HG02870 (cell line): Measurements from ENCODE around the gene SRCIN1.
"Not testable (repeated sequence)": the region's sequence is repeated elsewhere in the genome, so short reads cannot be mapped to it uniquely, and the experiment has no call there.

ENCODE experiments used
- ATAC-seq: cut with Tn5 transposase; IDR thresholded peaks from one replicate; pipeline ENCODE4 v1.9.1; 2021; ENCODE audit warnings: mild to moderate bottlenecking, moderate library complexity; ENCODE audit not compliant: unreplicated experiment

The SRCIN1 gene

GRCh38 chr17:38550661-38551060, 55.1 kb downstream of the SRCIN1 start:
- no peak for ATAC-seq

DNA sequence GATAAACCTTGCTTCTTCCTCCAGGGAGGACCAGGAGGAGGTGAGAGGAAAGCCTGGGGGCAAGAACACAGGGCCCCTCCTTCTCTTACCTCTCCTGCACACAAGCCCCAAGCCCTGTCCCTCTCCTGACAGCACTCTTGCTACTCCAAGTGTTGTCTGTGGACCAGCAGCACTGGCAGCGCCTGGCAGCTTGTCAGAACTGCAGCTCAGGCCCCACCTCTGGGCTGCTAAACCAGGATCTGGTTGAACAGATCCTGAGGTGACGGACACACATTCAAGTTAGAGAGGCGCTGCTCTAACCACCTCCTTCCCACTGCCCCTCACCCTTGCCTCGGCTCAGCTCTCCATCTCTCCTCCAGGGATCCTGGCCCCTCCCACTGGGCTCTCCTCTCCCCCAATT, 56.5 kb downstream of the SRCIN1 start:
- ATAC-seq, result no peak

- ATAC-seq, result no peak
Observed at GRCh38 chr17:38547444-38547843, 58.3 kb downstream of the SRCIN1 start.

DNA sequence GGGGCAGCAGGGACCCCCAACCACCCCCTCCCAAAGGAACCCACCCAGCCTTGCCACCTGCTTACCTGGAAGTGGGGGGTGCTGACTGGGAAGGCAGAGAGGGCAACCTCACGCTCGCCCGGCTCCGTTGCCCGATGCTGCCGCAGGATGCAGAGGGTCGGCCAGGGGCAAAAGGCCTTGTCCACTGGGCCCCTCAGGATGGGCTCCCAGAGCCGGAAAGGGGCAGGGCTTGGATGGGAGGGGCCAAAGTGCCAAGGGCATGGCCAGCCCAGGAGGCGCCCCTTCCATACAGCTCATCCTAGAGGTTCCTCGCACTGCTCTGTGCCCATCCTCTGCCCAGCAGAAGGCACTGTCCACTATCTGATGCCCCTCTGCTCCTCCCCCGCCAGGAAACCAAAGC, 59.4 kb downstream of the SRCIN1 start:
- no peak for ATAC-seq

- no peak for ATAC-seq
Observed at GRCh38 chr17:38545531-38546225, 60.1 kb downstream of the SRCIN1 start.

DNA sequence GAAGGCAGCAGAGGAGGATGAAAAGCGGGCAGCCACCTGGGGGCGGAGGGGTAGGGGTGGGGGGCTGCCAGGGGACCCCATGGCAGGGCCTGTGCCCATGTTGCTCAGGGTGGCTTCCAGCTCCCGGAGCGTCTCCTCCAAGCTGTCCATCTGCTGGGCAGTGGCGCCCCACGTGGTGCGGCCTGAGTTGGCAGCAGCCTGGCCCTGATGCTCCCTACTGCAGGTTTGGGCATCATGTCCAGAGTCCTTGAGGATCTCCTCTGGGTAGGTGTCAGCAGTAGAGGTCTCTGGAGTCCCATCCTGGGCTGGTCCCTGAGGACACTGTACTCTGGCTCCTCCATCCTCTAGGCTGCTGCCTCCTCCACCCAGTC, 60.9 kb downstream of the SRCIN1 start:
- no peak for ATAC-seq

DNA sequence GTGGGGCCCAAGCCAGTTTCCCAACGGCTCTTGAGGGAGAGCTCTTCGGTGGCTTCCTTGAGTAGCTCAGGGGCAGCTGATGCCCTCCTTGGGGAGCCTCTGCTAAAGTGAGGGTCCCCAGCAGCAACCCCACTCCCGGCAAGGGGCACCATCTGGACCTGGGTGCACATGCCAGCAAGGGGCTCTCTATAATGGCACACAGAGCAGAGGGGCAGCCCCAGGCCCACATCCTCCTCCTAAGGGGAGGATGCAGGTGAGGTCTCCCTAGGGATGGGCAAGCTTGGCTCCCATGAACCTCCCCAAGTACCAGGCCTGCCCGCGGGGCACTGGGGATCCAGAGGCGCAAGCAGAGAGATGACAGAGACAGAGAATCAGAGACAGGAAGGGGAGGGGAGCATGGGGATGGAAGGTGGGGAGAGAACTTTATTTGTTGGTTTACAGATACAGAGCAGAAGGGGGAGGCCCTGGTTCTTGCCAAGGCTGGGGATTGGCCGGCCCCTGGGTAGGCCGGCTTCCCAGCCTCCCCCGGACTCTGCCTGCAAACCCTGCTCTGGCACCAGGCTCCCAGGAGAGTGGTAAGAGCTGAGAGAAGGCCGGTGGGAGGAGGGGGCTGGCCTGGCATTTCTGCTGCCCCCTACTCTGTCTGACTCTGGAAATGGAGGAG, 61.4 kb downstream of the SRCIN1 start:
- no peak for ATAC-seq

DNA sequence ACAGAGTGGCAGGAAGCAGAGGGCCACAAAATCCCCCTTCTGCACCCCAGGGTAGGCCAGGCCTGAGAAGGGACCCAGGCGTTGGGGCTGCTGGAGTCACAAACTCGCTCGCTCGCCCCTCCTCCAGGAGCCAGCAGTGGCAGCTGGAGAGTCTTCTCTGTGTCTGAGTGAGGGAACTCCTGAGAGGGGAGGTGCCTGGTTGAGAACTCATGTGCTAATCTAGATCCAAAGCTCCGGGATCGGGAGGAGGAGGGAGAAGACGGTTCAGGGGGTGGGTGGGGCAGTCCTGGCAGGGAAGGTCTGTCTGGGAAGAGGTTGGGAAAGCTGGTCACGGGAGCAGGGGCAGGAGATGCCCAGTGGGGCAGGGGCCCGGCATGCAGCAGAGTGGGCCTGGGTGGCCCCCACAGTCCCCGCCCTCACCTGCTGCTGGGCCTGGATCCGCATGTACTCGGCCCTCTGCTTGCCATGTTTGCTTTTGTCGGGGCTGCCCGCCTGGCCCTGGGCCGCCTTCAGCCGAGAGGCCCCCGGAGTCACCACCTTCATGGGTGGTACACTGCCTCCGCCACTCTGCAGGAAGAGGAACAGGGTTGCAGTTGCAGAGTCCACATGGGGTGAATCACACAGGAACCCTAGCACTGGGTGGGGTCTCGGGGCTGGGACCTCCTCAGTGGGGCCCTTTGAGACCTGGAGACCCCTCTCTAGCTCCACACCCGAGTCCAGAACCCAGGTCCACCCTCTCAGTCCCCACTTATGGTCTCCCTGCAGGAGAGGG, 62.2 kb downstream of the SRCIN1 start:
- ATAC-seq, result no peak

DNA sequence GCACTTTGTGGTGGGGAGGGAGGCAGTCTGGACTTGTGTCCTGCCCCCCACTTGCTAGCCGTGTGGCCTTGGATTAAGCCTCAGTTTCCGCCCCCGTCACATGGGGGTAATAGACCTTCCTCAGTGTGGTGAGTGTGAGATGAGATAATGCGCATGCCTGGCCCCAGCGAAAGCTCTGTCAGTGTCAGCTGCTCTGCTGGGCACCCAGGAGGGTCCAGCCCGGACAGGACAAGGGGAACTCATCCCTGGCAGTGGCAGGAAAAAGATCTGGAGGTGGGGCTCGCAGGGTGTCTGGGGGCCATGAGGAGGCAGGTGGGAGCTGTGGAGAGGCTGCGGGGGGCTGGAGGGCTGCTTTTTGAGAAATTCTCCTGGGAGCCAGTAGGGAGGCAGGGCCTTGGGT, 63.5 kb downstream of the SRCIN1 start:
- no peak for ATAC-seq

DNA sequence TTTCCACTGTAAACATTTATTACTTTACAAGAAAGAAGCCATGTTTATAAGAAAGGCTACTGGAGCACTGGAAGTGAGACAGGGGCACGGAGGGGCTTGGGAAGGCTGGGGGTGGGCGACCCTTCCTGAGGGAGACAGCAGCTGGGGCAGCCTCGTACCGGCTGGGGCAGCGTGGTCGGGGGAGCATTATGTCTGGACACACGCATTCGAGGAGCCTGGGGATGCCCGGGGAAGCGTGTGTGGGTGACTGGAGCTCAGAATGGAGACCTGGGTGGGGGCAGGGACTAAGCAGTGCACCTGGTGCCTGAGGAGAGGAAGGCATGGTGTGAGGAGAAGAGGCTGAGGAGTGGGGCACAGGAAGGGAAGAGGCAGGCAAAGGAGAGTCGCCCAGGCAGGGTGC, 64.5 kb downstream of the SRCIN1 start:
- ATAC-seq, result no peak

- ATAC-seq, result no peak
Observed at GRCh38 chr17:38540514-38541045, 65.2 kb downstream of the SRCIN1 start.

GRCh38 chr17:38539386-38539785, 66.4 kb downstream of the SRCIN1 start:
- ATAC-seq, result no peak

DNA sequence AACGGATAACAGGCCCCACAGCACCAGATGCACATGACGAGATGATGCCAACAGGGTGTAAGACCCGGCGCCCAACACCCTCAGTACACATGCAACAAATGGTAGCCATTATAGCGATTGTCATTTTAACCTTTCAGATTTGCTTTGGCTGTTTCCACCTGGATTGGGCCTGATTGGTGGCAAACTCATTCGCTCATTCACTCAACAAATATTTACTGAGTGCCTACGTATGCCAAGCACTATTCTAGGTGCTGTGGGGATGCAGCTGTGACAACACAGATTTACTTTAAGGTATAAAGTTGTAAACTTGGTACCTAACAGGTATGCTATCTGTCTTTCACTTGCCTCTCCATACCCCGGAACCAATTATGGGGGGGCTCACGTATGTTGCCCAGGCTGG, 66.8 kb downstream of the SRCIN1 start:
- no peak for ATAC-seq

DNA sequence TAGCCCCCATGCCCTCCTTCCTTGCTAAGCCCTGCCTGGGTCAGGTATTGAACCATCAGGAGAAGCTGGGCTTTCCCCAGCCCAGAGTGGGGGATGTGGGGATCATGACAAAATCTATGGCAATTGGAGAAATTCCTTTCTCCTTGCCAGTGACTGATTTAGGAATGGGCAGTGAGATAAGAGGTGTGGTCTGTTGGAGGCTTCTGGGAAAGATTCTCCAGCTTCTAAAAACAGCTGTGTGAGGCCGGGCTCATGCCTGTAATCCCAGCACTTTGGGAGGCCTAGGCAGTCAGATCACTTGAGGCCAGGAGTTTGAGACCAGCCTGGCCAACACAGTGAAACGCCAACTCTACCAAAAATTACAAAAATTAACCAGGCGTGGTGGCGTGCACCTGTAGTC, 69.1 kb downstream of the SRCIN1 start:
- ATAC-seq, result no peak

DNA sequence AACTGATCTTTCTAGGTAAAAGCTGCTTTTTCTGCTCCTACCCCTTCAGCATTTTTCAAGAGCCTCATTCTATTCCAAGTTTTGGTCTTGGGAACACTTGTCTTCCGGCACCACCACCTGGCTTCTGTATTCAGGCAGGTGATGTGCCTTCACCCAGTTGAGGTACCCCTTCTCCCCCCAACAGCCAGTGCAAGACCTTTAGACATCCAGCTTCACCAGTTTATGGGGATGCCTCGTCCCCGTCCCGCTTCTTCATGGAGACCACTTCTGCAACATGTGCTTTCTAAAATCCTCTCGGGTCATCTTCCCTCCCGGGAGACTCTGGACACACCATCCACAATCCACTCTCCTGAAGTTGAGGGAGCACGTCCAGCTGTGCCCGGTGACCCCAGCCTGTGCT, 69.9 kb downstream of the SRCIN1 start:
- ATAC-seq, result no peak

DNA sequence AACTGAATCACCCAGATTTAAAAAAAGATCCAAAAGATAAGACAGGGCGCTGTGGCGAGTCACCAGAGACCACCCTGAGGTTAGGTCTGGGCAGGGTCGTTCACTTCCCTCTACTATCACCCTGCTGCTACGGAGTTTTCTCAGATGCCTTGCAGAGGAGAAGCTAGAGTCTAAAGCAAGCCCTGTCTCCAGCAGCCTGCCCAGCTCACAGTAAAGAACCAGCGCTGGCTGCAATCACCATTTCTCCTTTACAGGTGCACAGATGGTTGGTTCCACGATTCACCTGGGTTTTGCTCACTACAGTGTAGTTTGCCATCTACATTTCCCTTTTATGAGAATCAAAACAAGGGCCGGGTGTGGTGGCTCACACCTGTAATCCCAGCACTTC, 71.3 kb downstream of the SRCIN1 start:
- ATAC-seq, result no peak

DNA sequence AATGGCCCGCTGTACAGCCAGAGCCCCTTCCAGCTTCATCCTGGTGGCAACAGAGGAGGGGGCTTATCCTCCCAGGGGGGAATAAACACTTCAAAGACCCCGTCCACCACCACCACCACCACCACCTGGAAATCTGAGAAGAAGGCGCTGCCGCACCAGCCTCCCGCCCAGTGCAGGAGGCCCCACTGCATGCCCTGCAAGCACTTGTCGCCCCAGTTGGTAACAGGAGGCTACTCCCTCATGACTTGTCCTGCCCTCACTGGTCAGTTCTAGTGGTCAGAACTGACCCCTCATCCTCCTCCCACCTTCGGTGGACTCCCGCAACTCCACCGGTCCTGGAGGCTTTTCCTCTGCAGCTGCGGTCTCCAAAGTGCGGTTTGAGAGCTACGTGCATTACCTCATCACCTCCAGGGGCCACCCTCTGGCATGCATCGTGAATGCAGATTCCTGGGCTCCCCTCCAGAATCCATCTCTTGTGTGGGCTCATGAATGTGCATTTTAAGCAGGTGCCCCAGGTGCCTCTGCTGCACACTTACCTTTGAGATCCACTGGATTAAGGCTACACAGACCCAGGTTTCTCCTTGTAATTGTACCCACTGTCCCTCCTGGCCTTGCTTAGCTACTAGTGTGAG, 71.8 kb downstream of the SRCIN1 start:
- ATAC-seq, result no peak

- ATAC-seq, result no peak
Observed at GRCh38 chr17:38533241-38533640, 72.5 kb downstream of the SRCIN1 start.

DNA sequence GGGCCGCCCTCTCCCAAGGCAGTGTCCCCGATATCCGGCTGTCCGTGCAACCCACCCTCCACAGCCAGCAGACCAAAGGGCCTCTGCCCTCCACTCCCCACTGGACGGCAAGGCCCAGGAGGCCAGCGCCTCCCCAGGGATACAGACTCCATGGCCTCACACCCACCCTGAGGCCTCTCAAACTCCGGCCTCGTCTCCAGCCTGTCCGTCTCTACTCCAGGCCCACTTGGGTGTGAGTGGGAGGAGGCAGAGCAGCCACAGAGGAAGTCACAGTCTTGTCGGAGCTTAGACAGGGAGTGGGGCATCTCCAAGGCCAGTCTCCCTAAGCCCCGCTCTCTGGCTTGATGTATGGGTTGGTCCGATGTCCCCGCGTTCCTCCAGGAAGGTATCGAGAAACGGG, 73.3 kb downstream of the SRCIN1 start:
- no peak for ATAC-seq

DNA sequence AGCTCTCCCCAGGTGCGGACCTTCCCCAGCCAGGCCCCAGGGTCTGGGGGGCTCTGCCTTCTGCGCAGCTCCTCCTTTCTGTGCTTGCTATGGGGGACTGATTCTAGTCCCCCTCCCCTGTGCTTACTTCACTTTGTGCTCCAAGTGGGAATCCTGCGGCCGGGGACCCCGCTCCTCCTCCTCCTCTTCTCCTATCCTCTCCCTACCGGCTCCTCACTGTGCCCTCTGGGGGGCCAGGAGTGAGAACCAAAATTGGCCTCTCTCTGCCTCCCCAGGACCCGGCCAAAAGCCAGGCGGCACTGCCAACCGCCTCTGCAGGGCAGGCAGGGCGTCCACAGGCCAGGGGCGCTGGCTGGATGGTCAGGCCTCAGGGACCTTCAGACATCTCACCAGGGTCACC, 74.0 kb downstream of the SRCIN1 start:
- ATAC-seq, result not testable (repeated sequence)

GRCh38 chr17:38530856-38531255, 74.9 kb downstream of the SRCIN1 start:
- ATAC-seq, result not testable (repeated sequence)
